ENCODE data around the gene COBL.

The COBL gene

GRCh38 chr7:51249187-51249945 is 67.2 kb downstream of the COBL start:
- DNase-seq = no peak

DNA sequence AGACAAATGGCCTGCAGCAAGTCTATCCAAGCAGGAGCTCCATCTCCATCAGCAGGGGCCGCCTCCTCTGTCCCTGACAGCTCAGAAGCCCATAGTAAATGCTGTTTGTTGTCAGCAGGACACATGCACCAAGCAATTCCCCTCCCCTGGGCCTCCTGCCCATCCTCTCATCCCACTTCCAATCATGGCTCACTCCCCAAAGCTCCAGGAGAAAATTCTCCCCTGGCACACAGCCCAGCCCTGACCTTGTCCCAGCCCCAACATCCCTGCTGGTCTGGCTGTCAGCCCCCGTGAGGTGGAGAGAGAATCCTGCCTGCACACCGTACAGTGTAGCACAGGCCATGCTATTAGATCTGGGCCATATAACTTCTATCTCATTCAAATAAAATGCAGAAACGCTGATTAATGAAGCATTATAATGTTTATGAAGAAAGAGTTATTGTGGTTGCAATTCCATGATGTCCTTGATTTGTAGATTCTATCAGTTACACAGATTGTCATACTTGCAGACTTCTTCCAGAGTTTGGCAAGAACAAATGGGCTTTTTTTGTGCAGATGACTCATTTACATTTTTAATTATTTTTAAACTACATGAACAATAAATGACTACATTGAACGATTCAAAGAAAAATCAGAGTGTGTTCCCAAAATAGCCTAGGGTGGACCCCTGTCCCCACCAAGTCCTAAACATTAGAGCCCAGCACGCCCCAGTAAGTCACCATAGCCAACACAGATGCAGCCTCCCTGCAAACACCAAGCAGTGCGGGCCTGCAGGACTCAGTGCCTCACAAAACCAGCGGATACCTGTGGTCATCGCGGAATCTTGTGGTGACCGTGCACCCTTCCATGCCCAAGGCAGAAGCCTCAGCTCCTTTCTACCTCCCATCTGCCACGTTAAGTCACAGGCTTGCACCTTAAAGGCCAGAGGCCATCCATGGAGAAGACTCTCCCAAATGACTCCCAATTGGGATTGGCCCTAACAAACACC is 70.1 kb downstream of the COBL start:
- peak; percentile 13 for DNase-seq

DNA sequence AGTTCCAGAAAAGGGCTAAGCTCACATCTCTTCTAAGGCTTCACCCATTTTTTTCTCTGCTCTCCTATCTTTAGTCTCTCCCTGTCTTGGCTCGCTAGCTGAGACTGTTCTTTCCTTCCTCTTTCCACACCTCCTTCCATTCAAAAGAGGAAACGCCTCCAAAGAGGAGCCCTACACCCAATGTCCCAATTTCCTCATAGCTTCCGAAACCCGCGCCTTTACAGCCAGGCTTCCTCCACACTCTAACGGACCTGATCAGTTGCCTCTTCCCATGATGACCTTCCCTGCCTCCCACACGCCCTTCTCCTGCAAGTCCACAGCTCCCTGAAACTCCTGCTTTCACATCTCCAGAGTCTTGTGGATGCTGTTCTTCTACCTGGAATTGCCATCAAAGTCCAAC is 71.7 kb downstream of the COBL start:
- no peak for DNase-seq

GRCh38 chr7:51244053-51244452 is 72.6 kb downstream of the COBL start:
- no peak for DNase-seq

- no peak for DNase-seq
Measured at GRCh38 chr7:51243631-51244030, 73.0 kb downstream of the COBL start.

DNA sequence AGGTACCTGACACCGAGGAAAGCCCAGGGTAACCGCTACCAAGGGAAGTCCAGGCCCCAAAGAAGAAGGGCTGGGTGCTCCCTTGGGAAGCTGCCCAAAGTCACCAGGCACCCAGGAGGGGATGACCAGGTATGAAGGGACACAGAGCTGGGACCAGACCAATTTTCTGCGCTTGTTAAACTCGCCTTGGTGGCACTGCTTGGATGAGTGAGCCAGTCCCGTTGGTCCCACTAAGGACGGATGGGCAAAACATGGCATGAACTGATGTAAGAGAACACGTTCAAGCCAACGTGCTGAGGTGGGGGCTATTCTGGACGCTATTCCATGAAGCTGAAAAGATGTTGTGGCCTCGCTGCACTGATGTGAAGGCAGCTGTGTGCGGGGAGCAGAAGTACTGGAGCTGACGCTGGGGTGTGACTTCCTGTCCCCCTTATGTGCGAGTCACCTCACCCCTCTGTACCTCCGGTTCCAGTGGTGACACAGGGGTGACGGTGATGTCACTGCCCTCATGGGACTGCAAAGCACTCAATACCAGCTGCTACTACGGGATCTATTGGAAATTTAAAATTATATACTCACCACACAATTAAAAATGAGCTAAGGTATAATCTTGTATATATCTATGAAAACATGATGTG is 73.6 kb downstream of the COBL start:
- DNase-seq = no peak

- no peak for DNase-seq
Measured at GRCh38 chr7:51242007-51242691, 74.5 kb downstream of the COBL start.

DNA sequence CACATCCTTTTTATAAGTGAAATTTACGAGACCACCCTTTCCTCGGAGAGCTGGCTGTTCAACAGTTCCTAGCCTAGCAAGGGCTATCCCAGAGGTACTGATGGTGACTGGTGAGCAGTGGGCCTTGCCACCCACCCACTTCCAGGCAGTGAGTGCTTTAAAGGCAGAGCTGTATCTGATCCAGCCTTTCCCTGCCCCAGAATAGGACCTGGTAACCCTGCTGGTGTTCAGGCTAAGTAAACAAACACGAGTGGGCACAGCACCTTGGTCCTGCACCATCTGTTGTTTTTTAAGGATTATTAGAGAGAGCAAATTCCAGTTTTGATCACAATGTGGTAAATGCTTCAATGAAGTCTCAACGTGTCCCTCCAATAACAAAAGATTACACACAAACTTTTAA is 75.7 kb downstream of the COBL start:
- no peak for DNase-seq

DNA sequence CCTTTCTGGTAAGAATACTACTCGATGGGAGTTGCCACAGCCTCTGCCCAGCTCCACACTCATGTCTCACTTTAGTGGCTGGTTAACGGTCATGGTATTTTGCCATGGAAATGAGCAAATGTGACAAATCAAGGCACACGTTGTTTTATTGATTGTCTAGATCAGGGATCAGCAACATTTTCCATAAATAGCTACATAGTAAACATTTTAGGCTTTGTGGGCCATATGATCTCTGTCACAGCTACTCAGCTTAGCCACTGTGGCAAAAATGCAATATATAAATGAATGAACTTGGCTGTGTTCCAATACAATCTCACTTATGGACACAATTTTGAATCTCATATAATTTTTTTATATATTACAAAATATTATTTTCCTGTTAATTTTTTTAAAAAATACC is 76.9 kb downstream of the COBL start:
- DNase-seq = no peak

DNA sequence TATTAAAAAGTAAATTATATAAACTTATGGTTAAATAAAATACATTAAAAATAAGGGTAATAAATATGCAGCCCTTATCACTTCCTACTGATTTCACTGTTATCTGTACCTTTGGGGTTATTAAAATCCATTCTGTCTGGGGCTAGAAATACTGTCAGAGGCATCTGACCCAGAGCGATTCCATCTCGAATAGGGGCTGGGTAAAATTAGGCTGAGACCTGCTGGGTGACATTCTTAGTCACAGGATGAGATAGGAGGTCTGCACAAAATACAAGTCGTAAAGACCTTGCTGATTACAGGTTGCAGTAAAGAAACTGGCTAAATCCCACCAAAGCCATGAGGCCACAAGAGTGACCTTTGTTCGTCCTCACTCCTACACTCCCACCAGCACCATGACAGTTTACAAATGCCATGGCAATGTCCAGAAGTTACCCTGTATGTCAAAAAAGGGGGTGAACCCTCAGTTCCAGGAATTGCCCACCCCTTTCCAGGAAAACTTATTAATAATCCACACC is 77.6 kb downstream of the COBL start:
- DNase-seq = no peak

DNA sequence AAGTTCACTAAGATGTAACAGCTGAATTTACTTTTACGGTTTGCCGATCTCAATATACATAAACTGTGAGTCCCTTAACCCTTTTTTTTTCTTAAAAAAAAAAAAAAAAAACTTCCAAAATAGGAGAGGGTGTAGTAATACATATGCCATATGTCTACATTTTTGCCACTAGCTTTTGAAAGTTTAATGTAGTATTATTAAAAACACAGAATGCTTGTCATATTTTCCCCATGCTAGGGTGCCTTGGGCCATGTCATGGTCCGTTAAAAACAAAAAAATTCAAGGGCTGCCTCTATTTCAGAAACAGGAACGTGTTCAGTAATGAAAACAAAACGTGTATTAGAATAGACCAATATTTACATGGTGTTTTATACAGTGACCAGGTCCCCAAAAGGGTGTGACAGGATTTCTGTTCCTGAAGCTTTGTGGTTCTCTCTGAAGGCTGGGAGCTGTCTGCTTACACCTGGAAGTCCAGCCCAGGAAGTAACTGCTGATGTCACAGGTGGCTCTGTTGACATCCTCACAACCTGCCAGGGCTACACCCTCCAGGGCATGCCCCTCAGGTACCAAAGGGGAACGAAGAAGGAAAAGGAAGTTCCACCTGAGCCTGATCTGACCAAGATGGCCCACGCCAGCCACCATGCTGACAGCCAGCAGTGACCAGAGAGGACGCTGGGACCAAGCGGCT is 79.0 kb downstream of the COBL start:
- DNase-seq = no peak

DNA sequence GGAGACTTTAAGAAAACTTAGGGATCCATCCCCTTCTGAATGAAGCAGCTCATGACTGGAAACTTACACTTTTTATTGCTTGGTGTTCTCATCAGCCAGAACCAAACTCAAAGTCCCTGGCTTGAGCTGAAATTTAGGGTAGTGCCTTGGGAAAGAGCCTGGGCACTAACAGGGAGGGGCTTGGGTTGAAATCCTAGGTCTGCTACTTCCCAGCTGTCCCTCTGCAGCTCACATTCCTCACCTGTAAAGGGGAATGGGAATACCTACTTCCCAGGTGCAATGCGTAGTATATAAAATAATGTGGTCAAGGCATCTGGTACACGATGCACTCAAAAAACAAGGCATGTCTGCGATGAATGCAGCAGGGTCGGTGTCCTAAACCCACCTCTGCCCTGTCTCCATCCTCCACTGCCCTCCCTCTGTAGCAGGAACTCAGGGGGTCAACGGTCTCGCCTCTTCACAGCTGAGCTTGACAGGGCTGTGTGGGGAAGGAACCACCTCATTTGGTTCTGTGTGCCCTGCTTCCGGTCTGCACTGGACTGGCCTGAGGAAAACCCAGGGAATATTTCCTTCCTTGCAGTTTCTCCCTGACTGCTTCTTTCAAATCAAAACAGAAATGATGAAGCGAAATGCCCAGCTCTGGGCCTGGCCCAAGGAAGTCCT is 80.0 kb downstream of the COBL start:
- no peak for DNase-seq

- no peak for DNase-seq
Measured at GRCh38 chr7:51235593-51236313, 80.9 kb downstream of the COBL start.

DNA sequence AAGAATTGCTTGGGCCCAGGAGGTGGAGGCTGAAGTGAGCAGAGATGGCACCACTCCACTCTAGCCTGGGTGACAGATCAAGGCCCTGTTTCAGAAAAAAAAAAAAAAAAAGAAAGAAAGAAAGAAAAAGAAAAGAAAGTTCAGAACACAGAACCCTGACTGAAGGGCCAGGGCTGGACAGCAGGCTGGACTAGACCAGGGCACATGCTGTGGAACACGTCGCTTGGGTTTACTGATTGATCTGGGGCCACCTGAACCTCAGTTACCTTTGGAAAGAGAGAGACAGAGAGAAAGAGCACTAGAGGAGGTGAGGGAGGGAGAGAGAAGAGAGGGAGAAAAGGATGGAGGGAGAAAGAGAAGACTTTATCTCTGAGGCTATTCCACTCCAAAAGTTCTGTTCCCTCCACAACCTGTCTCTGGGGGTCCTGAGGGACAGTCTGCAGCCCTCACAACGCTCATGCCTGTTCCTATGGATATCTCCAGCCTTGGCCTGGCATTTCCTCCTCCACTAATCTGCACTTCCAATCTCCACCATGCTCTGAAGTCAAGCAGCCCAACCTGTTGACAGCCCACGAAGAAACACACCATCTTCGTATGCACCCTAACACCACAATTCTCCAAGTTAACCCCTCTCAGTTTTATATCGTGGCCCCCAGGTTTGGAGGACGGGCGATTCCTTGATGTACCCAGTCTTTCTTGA is 81.8 kb downstream of the COBL start:
- DNase-seq = no peak

DNA sequence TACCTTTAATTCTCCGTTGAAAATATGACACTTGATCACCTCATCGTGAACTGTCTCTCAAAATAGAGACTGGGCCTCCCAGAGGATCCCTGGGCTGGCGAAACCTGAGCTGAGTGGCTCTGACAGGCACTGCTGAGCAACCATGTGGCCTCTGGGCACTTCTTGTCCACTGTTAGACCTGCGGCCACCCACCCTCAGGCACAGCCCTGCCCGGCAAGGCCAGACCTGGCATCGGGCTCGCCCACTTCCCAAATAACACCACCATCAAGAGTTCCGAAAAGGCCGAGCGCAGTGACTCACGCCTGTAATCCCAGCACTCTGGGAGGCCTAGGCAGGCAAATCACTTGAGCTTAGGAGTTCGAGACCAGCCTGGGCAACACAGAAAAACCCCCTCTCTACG is 82.5 kb downstream of the COBL start:
- DNase-seq = no peak

DNA sequence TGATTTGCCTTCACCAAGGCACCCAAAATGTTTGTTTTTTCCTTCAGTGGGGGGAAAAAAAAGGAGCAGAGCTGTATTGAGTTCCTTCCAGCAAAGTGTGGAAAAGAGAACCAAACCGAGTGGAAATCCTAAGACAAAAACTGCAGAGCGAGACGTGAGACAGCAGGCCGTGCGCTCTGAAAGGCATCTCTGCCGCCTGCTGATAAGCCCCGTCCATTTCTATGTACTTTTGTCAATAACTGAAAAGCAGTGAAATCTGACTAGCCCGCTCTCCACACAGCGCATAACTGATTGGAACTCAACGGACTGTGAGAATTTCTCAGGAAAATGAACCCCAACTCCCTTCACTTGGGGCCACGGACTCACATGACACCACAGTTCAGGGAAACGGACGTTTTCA is 83.2 kb downstream of the COBL start:
- DNase-seq = peak; percentile 58

GRCh38 chr7:51230723-51231122 is 85.9 kb downstream of the COBL start:
- no peak for DNase-seq

DNA sequence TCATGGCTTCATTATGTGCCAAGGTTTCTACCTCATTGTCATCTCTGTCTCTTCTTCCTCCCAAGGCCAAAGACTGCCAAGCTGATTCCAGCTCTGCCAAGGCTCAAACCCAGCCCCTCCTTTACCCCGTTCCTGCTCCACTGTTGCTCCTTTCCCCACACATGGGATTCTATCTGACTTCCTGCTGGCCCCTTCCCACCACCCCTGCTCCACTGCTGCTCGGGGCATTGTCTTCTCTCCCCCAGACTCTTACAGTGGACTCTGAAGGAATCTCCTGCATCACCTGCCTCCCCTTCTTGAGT is 86.3 kb downstream of the COBL start:
- no peak for DNase-seq

DNA sequence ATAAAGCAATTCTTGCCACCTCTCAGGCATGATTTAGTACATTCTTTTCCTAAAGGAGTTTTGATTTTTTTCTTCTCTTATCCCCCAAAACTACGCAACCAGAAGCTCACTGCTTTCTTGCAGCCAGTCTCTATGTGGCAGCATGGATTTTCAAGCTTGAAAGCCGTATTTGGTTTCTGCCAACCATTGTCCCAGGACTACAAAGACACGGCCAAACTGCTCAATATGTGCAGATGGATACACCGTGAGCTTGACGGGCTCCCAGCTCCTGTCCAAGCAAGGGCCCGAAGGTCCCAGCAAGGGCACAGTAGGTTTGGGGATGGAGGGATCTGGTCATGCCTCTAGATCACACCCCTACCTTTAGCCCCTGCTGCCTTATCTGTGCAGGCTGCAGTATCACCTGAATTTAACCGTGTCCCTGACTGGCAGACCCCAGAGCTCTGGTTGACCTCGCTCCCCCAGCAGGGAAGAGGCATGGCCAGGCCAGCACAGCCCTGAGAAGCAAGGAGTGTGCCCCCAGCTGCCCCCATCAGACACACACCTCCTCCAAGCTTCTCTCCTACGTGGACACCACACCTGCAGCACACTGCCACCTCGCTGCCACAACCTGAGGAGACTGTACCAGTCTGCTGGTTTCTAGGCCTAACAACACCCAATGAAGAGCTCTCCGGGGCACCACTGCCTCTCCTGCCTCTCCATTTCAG is 86.8 kb downstream of the COBL start:
- DNase-seq = no peak

DNA sequence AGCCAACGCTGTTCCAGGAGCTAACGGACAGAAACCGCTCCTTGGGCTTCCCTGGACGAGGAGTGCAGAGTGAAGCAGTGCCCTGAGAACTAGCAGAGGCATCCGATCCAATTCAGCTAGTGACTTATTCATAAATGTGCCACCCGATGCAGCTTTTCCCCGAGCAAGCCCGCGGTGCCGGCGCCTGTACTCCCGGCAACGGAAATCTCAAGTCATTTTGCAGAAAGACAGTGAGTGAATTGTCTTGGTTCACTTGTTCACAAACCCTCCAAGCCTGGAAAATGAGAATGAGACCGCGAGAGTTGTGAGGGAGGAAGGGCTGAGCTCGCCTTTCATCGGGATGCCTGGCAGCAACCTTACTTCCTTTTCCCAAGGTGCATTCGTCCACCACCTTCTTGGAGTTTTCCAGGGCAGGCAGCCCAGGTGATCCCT is 87.5 kb downstream of the COBL start:
- no peak for DNase-seq
